ENCODE measurements around the gene LRRC4. TPM values are rescaled to one million over a fixed set of nuclear protein-coding genes. Genes with fewer than 3 reads are reported as not detected.

Gene LRRC4
- total RNA-seq, 4 donors from 2014 or later = 0.96 to 4.7 (median 1.8) TPM

GRCh38 chr7:128026551-128026950 is 4.7 kb downstream of the LRRC4 start:
- no peak for TF ChIP-seq CTCF (IDR thresholded peaks at IDR 0.05)
- DNase-seq (ENCODE audit: low spot score) (no peak), ATAC-seq (ENCODE audit: low FRiP score) (no peak)

- TF ChIP-seq CTCF (IDR thresholded peaks at IDR 0.05) = no peak
- no peak for ATAC-seq (ENCODE audit: low FRiP score)
- DNase-seq (ENCODE audit: low spot score) = no peak
Measured at GRCh38 chr7:128025819-128026218, 5.4 kb downstream of the LRRC4 start.

GRCh38 chr7:128025380-128025779 is 5.9 kb downstream of the LRRC4 start:
- DNase-seq (ENCODE audit: low spot score) (no peak), ATAC-seq (ENCODE audit: low FRiP score) (no peak)
- TF ChIP-seq CTCF (IDR thresholded peaks at IDR 0.05) = no peak

- ATAC-seq (ENCODE audit: low FRiP score) (no peak), DNase-seq (ENCODE audit: low spot score) (no peak)
- TF ChIP-seq CTCF (IDR thresholded peaks at IDR 0.05) = no peak
Measured at GRCh38 chr7:128024151-128024550, 7.1 kb downstream of the LRRC4 start.

- TF ChIP-seq CTCF (IDR thresholded peaks at IDR 0.05) = no peak
- ATAC-seq (ENCODE audit: low FRiP score) (peak; percentile 77), DNase-seq (ENCODE audit: low spot score) (no peak)
Measured at GRCh38 chr7:128022631-128023532, 8.4 kb downstream of the LRRC4 start.

- no peak for TF ChIP-seq CTCF (IDR thresholded peaks at IDR 0.05)
- ATAC-seq (ENCODE audit: low FRiP score) (no peak), DNase-seq (ENCODE audit: low spot score) (no peak)
Measured at GRCh38 chr7:128021366-128021765, 9.9 kb downstream of the LRRC4 start.

- no peak for TF ChIP-seq CTCF (IDR thresholded peaks at IDR 0.05)
- ATAC-seq (ENCODE audit: low FRiP score) (no peak), DNase-seq (ENCODE audit: low spot score) (no peak)
Measured at GRCh38 chr7:128020159-128020558, 11.1 kb downstream of the LRRC4 start.

All from omental fat pad (tissue), 4 donors.